Natural killer cell (primary cell): ENCODE measurements around the gene IGFBP3. TPM values are rescaled to one million over a fixed set of nuclear protein-coding genes. Genes with fewer than 3 reads are reported as not detected.

Source experiments
- ATAC-seq, 3 donors: fragments of 150-1000 bp in 2 of 3; fragments of 200-7000 bp in 1 of 3; cut with Tn5 transposase; 1 replicate in 1 of 3; 2 replicates in 2 of 3; pipeline ENCODE4 v1.10.0; 2021; ENCODE audit warnings: mild to moderate bottlenecking in 2 of 3, moderate library complexity in 2 of 3
- DNase-seq, 2 donors: peaks; one replicate each; pipeline versions ENCODE4 v3.0.0 to v3.0.0-alpha.2; 2013 to 2021; ENCODE audit warnings: mixed read lengths in 1 of 2
- H3K27ac ChIP-seq: one replicate; pipeline ENCODE4 v1.5.1; 2013; ENCODE audit warnings: mild to moderate bottlenecking, low read length
- H3K27me3 ChIP-seq: one replicate; pipeline ENCODE4 v1.6.1; 2013; ENCODE audit warnings: low read length; ENCODE audit not compliant: control insufficient read depth, insufficient read depth
- H3K36me3 ChIP-seq: one replicate; pipeline ENCODE4 v1.6.1; 2013; ENCODE audit warnings: low read length; ENCODE audit not compliant: control insufficient read depth, insufficient read depth
- H3K4me1 ChIP-seq: one replicate; pipeline ENCODE4 v1.6.1; 2013; ENCODE audit warnings: low read length; ENCODE audit not compliant: control insufficient read depth, insufficient read depth
- H3K4me3 ChIP-seq: one replicate; pipeline ENCODE4 v1.5.1; 2013; ENCODE audit warnings: low read length
- H3K9me3 ChIP-seq: one replicate; pipeline ENCODE4 v1.6.1; 2013; ENCODE audit warnings: low read length; ENCODE audit not compliant: control insufficient read depth, insufficient read depth
- H3K27ac Mint-ChIP-seq, 2 donors: one replicate each; pipeline ENCODE4 v1.8.0; 2022; ENCODE audit warnings: mild to moderate bottlenecking in 2 of 2, mixed read lengths in 2 of 2, moderate library complexity in 1 of 2
- H3K27me3 Mint-ChIP-seq, 2 donors: one replicate each; pipeline ENCODE4 v1.8.0; 2022; ENCODE audit warnings: low read depth in 2 of 2, mixed read lengths in 2 of 2
- H3K36me3 Mint-ChIP-seq: one replicate; pipeline ENCODE4 v1.8.0; 2022; ENCODE audit warnings: mixed read lengths
- H3K4me1 Mint-ChIP-seq, 2 donors: one replicate each; pipeline ENCODE4 v1.8.0; 2022; ENCODE audit warnings: mixed read lengths in 2 of 2
- H3K4me3 Mint-ChIP-seq: one replicate; pipeline ENCODE4 v1.8.0; 2022; ENCODE audit warnings: mild to moderate bottlenecking, moderate library complexity, mixed read lengths
- H3K9me3 Mint-ChIP-seq, 2 donors: one replicate each; pipeline ENCODE4 v1.8.0; 2022; ENCODE audit warnings: mixed read lengths in 2 of 2
- WGBS: methylation state at CpG from one replicate; pipeline ENCODE4 v1.1.7; 2013; ENCODE audit warnings: missing lambda C conversion rate; ENCODE audit not compliant: insufficient coverage; 5-methylcytosine and 5-hydroxymethylcytosine counted together
- intact Hi-C: fragments of 100-400 bp; cut with micrococcal nuclease; formaldehyde crosslinking; loops from one replicate; pipeline ENCODE4 v1.14.2; 2022
- total RNA-seq, 4 donors: library from RNA; stranded (reverse); fragments of 120-200 nt in 1 of 4; gene quantifications; one replicate each; pipeline versions ENCODE4 v1.2.3 to v1.2.4, GENCODE V29; 2013 to 2022
- TF ChIP-seq, protein P1 (sequence below): fragments of 200-600 bp; IDR thresholded peaks from one replicate; pipeline ENCODE4 v1.8.0; 2022; ENCODE audit warnings: antibody characterized with exemption

The IGFBP3 gene
- total RNA-seq, 3 donors from 2014 or later (not counting 1 experiment from before 2014, with no cell fraction given): 0.39 to 10.2 (median 1.2) TPM

DNA sequence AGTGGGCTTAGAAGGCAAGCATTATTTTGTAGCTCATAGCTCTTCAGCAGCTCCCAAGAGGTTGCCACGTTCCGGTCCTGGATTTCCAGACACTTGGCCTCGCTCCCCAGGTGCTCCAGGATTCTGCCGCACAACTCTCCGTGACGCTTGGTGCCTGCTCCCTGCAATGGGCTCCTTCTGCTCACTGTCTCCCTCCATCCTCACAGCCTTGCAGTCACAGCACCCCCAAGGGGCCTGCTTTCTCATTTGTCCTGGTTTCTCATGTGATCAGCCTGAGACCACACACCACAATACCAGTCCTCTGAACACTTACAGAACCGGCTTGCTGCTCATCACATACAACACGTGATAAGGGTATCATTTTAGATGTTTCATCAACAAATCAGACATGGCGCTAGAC is 9.8 kb downstream of the IGFBP3 start:
- Mint-ChIP-seq H3K4me1 (no peaks in the 10 kb centered on the region), H3K9me3 (no peaks in the 10 kb centered on the region), H3K27ac (no peak overlapping the region), H3K4me3 (no peak overlapping the region), H3K27me3 (peaks cover 11 to 16% of the 10 kb centered on the region in 2 donors), H3K36me3 (no peaks in the 10 kb centered on the region)
- DNase-seq (no peak), ATAC-seq (no peak)
- no peaks in the 10 kb centered on the region for H3K36me3 ChIP-seq
- H3K9me3 ChIP-seq: no peaks in the 10 kb centered on the region
- intact Hi-C loops: no loop called here
- no peaks in the 10 kb centered on the region for H3K27me3 ChIP-seq
- H3K27ac ChIP-seq: no peak overlapping the region
- TF ChIP-seq, protein P1, sequence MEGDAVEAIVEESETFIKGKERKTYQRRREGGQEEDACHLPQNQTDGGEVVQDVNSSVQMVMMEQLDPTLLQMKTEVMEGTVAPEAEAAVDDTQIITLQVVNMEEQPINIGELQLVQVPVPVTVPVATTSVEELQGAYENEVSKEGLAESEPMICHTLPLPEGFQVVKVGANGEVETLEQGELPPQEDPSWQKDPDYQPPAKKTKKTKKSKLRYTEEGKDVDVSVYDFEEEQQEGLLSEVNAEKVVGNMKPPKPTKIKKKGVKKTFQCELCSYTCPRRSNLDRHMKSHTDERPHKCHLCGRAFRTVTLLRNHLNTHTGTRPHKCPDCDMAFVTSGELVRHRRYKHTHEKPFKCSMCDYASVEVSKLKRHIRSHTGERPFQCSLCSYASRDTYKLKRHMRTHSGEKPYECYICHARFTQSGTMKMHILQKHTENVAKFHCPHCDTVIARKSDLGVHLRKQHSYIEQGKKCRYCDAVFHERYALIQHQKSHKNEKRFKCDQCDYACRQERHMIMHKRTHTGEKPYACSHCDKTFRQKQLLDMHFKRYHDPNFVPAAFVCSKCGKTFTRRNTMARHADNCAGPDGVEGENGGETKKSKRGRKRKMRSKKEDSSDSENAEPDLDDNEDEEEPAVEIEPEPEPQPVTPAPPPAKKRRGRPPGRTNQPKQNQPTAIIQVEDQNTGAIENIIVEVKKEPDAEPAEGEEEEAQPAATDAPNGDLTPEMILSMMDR: no peak
- H3K4me1 ChIP-seq: no peaks in the 10 kb centered on the region
- no peak overlapping the region for H3K4me3 ChIP-seq
- WGBS: 90% methylated on average over 9 of the region's 9 CpGs

DNA sequence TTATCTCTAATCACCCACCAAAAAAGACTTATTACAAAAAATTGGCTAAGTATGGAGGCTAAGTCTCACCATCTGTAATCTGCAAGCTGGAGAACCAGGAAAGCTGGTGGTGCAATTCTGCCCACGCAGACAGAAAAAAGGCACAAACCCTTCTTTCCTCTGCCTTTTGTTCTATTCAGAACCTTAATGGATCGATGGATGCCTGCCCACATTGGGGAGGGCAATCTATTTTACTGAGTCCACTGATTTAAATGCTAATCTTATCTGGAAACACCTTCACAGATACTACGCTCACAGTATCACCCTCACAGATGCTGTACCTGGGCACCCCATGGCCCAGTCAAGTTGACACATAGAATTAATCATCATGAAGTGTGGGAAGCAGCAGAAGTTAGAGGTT is 10.2 kb downstream of the IGFBP3 start:
- intact Hi-C loops: no loop called here
- Mint-ChIP-seq H3K9me3 (no peaks in the 10 kb centered on the region), H3K4me1 (no peaks in the 10 kb centered on the region), H3K36me3 (no peaks in the 10 kb centered on the region), H3K27me3 (peaks cover 11 to 12% of the 10 kb centered on the region in 2 donors), H3K4me3 (no peak overlapping the region), H3K27ac (no peak overlapping the region)
- 88% methylated on average over 3 of the region's 3 CpGs for WGBS
- TF ChIP-seq, protein P1: no peak
- ATAC-seq: no peak
- DNase-seq: no peak
- H3K4me1 ChIP-seq: no peaks in the 10 kb centered on the region
- no peaks in the 10 kb centered on the region for H3K9me3 ChIP-seq
- H3K27me3 ChIP-seq: no peaks in the 10 kb centered on the region
- no peak overlapping the region for H3K4me3 ChIP-seq
- no peak overlapping the region for H3K27ac ChIP-seq
- H3K36me3 ChIP-seq: no peaks in the 10 kb centered on the region

DNA sequence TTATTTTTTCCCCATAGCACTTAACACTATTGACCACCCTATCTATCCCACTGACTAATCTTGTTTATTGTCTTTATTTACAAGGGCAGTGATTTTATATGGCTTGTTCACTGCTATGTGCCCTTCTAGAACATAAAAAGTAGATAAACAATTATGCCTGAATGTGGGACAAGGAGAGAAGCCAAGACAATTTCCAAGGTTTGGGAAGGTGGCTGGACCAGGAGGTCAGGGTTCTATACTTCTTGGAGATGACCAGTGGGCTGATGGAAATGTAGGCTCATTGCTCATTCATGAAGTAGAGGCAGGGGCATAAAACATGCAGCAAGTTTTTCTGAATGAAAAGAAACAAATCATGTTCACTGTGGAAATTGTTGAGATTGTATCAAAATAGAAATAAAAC is 11.5 kb downstream of the IGFBP3 start:
- ATAC-seq: no peak
- H3K36me3 ChIP-seq: no peaks in the 10 kb centered on the region
- Mint-ChIP-seq H3K4me3 (no peak overlapping the region), H3K27me3 (peaks cover 11% of the 10 kb centered on the region in 2 donors), H3K4me1 (no peaks in the 10 kb centered on the region), H3K36me3 (no peaks in the 10 kb centered on the region), H3K27ac (no peak overlapping the region), H3K9me3 (no peaks in the 10 kb centered on the region)
- TF ChIP-seq, protein P1: no peak
- DNase-seq: no peak
- H3K9me3 ChIP-seq: no peaks in the 10 kb centered on the region
- intact Hi-C loops: no loop called here
- no peak overlapping the region for H3K27ac ChIP-seq
- H3K27me3 ChIP-seq: no peaks in the 10 kb centered on the region
- no peak overlapping the region for H3K4me3 ChIP-seq
- H3K4me1 ChIP-seq: no peaks in the 10 kb centered on the region

DNA sequence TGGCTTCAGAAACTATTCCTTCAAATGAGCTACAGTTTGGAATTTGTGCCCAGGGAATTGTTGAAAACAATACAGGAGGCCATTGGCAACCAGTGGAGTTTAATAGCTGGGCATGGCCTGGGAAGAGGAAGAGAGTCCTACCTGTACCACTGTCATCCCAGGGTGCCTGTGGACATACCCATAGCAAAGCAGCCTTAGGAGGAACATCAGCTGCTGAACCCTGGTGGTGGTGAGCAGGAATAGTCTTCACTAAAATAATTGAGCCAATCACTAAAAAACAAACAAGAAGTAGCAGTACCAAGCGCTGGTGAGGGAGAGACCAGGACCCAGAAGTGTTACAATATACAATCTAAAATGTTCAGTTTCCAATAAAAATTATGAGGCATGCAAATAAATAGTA is 18.3 kb downstream of the IGFBP3 start:
- TF ChIP-seq, protein P1: no peak
- Histone ChIP-seq H3K9me3 (no peaks in the 10 kb centered on the region), H3K27me3 (no peaks in the 10 kb centered on the region), H3K27ac (no peak overlapping the region), H3K4me1 (no peaks in the 10 kb centered on the region), H3K4me3 (no peak overlapping the region), H3K36me3 (no peaks in the 10 kb centered on the region)
- Mint-ChIP-seq H3K9me3 (peaks cover 0 to 3% of the 10 kb centered on the region in 2 donors), H3K27ac (no peak overlapping the region), H3K36me3 (no peaks in the 10 kb centered on the region), H3K4me1 (no peaks in the 10 kb centered on the region), H3K4me3 (no peak overlapping the region), H3K27me3 (peaks cover 6 to 12% of the 10 kb centered on the region in 2 donors)
- DNase-seq (no peak), ATAC-seq (no peak)
- no CpG with 5 or more reads among the region's 1 CpG for WGBS
- intact Hi-C loops: no loop called here
